Measurements from ENCODE around the gene HJV.

HJV gene

DNA sequence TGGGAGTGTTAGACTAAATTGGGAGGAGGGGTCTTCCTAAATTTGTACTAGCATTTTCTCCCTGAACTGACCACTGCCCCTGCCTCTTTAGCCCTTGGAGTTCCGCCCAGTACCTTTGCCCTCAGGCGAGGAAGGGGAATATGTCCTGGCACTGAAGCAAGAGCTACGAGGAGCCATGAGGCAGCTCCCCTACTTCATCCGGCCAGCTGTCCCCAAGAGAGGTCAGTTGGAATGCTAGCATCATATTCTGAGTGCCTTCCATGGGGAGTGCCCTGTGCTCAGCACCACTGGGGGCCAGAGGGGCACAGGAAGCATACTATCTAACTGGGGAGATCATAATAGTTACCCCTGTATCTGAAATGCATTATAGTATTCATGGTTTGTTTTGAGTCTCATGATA is 46.3 kb downstream of the HJV start:
- DNase-seq (ENCODE audit: low read depth): no peak

DNA sequence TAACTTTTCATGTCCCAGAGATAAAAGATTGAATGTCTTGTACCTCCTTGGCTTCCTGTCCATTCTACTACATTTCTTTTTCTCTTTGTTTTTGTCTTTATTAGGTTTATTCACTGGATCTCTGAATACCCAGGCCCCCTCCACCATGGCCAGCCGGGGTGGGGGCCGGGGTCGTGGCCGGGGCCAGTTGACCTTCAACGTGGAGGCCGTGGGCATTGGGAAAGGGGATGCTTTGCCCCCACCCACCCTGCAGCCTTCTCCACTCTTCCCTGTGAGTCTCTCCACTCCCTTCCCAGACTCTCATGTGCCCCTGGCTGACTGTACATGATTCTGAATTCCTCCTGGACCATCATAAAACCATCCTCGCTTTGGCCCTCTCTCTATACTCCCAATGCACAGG is 46.8 kb downstream of the HJV start:
- DNase-seq (ENCODE audit: low read depth): no peak

DNA sequence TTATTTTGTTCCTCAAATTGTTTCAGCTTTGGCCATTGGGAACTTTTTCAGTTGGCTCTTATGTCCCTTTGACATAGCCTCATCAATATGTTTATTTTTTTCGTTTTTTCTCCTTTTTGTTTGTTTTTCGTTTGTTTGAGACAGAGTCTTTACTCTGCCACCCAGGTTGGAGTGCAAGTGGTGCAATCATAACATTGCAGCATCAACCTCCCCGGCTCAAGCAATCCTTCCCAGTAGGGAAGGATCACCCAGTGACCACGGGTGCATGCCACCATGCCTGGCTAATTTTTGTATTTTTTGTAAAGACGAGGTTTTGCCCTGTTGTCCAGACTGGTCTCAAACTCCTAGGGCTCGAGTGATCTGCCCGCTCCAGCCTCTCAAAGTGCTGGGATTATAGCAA is 49.0 kb downstream of the HJV start:
- DNase-seq (ENCODE audit: low read depth): no peak

All from ELR (cell line).